GM23248 (cell line): ENCODE data around the gene CYP2R1.

Source experiments
- EZH2 ChIP-seq: fragments of 200-600 bp; sonication (generic); IDR thresholded peaks from 2 replicates; pipeline ENCODE4 v1.6.1; 2018; ENCODE audit warnings: antibody characterized with exemption, mild to moderate bottlenecking; ENCODE audit not compliant: insufficient read depth, poor library complexity, severe bottlenecking
- EZH2phosphoT487 ChIP-seq: fragments of 200-600 bp; sonication (generic); IDR thresholded peaks from 2 replicates; pipeline ENCODE4 v1.6.1; 2018; ENCODE audit warnings: antibody characterized with exemption, moderate library complexity, mild to moderate bottlenecking, low read depth; ENCODE audit not compliant: insufficient read depth

- TF ChIP-seq EZH2: no peak
- TF ChIP-seq EZH2phosphoT487: no peak
Observed at GRCh38 chr11:14905104-14906033, 13.3 kb upstream of the CYP2R1 start.
